Prostate gland (tissue), 2 donors: ENCODE data around the gene C4orf50.

ENCODE experiments used
- CTCF ChIP-seq, 4 experiments: fragments of 200-600 bp in 2 of 4; fragments of 450-650 bp in 2 of 4; sonication (generic) in 2 of 4; IDR thresholded peaks; 1 replicate in 3 of 4; 2 replicates in 1 of 4; pipeline ENCODE4 v1.5.1; 2016 to 2019; ENCODE audit warnings: antibody characterized with exemption in 4 of 4, mild to moderate bottlenecking in 2 of 4, moderate library complexity in 2 of 4
- POLR2A ChIP-seq: fragments of 450-650 bp; IDR thresholded peaks from one replicate; pipeline ENCODE4 v1.6.1; 2016; ENCODE audit warnings: antibody characterized with exemption, mild to moderate bottlenecking
- POLR2AphosphoS5 ChIP-seq: sonication (generic); formaldehyde crosslinking; IDR thresholded peaks from one replicate; pipeline ENCODE4 v1.6.1; 2017; ENCODE audit warnings: antibody characterized with exemption

GRCh38 chr4:6063684-6064083 is 45.5 kb upstream of the C4orf50 start:
- TF ChIP-seq CTCF (IDR thresholded peaks at IDR 0.05) (no peak), POLR2AphosphoS5 (no peak), POLR2A (no peak)
